Inflammatory macrophage treated with lipopolysaccharide for 4 hours (primary cell): Measurements from ENCODE around the gene CCDC177.

Experiments used
- DNase-seq: peaks from one replicate; pipeline ENCODE4 v3.0.0-alpha.2; 2020

CCDC177 gene

DNA sequence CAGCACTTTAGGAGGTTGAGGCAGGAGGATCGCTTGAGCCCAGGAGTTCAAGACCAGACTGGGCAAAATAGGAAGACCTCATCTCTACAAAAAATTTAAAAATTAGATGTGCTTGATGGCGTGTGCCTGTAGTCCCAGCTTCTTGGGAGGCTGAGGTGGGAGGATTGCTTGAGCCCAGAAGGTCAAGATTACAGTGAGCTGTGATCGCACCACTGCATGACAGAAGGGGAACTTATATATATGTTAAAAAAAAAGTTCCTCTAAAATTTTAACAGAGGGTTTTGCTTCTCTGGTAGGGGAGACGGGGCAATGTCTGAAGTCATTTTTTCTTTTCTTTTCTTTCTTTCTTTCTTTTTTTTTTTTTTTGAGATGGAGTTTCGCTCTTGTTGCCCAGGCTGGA, 24.8 kb upstream of the CCDC177 start:
- peak; percentile 46 for DNase-seq

DNA sequence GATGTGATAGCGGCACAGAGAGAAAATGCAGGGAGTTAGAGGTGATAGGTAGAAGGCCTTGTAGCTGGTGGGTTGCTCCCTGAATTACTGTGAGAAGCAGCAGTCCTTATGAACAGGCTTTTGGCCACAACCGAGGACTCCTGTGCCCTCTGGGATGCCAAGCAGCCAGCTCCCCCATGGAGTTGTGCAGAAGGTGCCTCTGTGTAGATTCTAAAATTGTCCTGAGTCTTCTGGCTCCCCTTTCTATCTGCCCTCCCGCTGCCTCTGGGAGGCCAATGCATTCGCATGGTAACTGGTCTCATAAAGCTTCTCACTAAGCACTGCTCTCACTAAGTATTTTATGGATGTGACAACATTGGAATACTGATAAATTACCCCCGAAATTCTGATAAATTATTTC, 20.7 kb upstream of the CCDC177 start:
- no peak for DNase-seq

DNA sequence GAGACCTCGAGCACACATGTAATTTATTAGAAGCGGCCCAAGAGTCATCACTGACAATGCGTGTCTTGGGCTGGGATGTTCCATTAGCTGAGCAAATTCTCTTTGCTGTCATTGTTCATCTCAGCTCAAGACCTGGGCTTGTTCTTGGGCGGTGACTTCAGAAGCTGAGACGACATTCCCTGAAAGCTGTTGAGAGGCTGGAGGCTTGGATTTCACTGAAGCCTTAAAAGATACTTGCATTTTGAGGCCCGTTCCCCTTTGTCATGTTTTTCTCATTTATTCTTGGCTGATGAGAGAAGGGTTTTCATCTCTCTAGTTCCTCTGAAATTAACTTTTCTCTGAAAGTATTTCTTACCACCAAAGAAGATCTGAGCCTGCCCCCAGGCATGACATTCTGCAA, 20.2 kb upstream of the CCDC177 start:
- no peak for DNase-seq

DNA sequence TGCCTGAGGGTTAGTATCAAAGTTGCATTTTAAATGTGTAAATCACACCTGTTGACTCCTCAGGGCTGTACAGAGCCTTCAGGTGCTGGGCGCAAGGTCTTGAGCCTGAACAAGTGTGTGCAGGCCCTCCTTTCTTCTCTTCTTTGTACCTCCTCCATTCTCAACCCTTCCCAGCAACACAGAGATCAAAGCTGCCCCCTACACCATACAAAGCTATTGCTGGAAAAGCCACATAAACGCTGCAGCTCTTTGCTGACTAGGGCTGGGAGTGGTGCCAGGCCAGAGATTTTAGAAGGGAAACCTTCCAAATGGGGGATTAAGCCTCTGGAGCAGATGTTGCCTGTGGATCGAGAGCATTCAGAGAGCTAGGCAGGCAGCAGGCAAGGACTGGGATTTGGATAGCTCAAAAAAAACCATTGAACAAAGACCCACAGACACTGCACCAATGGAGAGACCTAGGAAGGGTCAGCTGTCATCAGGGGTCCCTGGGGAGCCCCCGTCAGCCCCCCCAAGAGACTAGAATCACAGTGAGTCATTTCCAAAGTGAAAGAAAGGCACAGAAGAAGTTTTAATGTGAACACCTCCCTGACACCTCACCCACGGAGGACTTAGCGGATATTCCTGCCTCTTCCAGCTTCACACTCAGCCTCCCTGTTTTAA, 18.5 kb upstream of the CCDC177 start:
- DNase-seq: no peak

DNA sequence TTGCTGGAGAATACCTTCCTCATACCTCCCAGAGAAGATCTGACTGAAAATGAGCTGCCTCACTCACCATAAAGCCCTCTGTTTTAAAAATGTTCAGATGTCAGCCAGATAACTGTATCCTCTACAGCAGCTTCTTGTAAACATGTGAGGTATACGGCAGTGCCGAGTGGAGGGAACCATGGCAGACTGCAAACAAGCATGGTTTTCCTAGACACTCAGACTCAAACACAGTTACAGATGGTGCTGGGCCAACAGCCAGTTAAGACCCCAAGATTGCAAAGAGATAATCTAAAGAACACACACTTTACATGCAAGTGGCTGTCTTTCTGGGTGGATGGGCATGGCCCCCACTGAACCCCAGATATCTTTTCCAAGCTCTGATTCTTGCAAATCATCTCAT, 16.6 kb upstream of the CCDC177 start:
- no peak for DNase-seq

DNA sequence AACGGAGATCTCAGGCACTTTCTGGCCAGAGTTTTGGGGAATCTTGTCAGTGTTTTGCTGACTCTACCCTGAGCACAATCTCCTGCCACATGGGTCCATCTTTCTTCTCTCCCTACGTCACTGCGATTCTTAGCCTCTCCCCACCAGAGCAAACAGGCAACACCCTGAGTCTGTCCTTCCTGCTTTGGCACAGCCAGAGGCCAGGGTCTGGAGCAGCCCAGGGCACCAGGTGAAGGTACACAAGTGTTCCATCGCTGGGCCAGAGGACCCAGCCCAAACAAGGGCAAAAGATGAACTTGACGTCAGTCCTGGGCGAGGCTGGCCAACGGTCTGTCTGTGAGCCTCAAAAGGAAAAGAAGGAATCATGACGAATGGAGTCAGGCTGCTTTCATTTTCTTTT, 12.7 kb upstream of the CCDC177 start:
- DNase-seq: no peak

DNA sequence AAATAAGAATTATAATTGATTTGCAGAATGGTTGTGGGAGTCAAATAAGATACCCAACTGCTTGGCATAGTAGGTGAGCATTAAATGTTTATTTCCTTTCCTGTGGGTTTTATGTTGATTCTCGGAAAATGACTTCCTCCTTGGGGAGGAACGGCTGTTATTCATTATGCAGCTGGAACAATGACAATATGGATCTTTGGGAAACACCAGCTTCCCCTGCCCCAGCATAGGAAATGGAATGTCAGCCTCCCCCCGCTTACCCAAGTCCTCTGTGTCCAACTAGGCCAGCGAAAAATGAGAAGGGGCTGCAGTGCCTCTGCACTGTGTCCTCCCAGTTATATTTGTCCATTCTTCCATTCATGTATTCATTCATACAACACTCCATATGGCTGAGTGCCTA, 11.7 kb upstream of the CCDC177 start:
- DNase-seq: no peak

DNA sequence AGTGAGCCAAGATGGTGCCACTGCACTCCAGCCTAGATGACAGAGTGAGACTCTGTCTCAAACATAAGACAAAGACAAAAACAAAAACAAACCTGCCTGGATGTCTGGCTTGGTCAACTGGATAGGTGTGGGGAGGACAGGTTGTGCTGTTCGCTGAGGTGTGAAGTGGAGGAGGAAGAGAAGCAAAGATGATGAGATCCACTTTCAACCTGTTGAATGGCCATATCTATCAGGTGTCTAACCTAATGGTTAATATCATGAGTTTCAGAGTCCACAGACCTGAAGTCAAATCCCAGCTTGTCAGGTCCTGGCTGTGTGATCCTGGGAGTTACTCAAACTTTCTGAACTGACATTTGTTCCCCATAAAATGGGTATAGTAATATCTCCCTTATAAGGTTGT, 9.7 kb upstream of the CCDC177 start:
- DNase-seq: no peak

DNA sequence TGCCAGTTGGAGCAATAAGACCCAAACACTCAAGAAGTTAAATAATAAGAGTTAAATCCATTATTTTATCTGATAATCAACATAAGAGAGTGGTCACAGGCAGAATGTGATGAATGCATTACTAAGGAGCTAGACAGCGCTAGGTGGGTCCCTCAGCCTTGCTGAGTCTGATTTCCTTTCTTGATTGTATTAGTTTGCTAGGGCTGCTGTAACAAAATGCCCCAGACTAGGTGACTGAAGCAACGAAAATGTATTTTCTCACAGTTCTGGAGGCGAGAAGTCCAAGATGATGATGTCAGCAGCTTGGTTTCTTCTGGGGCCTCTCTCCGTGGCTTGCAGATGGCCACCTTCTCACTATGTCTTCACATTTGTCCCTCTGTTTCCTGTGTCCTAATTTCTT, 8.2 kb upstream of the CCDC177 start:
- DNase-seq: no peak

DNA sequence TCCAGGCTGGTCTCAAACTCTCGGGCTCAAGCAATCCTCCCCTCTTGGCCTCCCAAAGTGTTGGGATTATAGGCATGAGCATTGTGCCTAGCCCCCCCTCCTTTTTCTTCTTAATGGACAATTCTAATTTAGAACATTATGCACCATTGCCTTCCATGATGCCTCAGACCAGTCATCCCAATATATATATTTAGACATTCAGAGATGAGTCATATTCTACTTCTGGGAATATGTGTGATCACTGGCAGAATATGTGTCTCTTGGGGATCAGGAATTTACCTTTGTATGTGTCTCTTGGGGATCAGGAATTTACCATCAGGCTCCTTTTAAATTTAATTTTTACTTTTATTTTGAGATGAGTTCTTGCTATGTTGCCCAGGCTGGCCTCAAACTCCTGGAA, 7.5 kb upstream of the CCDC177 start:
- no peak for DNase-seq

DNA sequence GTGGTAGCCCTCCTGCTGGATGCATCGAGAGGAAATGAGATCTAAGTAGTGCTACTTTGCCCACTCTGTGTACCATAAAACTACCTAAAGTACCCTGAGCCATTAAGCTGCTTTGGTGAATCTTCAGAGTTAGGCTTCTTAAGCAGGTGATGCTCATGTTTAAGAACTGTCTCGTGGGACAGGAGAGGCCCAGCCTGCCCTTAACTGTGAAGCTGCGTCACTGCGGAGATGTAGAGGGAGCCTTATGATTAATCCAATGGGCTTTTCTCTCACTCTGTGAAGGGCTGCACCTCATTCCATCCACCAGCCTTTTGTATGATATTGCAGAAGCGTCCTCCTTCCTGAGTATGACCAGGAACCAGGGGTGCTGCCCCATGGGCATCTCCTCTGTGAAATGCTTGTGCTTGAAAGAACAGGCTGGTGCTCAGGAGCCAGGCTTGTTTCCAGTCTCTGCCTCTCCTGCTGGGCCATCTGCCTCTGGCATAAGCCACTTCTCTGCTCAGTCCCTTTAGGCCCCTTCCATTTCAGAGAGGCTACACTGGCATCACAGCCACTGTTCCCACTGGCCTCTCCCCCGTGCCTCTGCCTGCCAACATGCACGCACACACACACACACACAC, 6.8 kb upstream of the CCDC177 start:
- DNase-seq: no peak

DNA sequence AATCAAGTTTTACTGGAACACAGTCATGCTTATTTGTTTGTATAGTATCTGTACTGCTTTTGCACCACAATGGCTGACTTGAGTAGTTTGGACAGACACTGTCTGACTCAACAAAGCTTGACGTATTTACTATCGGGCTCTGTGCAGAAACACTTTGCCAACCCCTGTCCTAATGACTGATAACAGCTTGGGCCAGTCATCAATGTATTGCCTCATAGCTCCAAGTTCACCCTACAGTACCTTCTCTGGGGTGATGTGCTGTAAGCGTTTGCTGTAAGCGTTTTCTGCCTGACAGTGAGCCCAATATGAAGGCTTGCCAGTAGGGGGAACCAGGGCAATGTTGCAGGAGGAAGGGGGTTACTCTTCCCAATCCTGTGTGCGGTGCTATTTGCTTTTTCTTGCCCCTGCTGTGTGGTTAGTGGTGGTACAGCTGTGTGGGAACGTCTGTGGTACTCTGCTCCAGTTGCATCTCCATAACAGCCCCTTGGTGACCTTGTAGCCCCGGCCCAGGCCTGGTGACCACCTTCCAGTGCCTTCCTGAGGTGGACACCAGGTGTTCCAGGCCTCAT, 5.4 kb upstream of the CCDC177 start:
- DNase-seq: peak; percentile 51

DNA sequence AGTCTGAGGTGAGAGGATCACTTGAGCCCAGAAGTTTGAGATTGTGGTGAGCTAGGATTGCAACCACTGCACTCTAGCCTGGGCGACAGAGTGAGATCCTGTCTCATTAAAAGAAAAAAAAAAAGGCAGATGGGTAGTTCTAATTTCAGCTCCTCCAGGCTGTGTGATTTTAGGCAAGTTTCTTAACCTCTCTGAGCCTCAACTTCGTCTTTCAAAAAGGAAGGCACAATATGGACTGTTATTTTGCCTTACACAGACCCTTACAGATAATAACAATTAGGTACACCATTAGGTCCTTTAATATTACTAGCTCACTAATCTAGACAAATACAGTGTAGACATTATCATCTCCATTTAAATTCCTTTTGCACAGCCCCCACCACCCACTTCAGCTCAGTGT, 4.8 kb upstream of the CCDC177 start:
- no peak for DNase-seq

DNA sequence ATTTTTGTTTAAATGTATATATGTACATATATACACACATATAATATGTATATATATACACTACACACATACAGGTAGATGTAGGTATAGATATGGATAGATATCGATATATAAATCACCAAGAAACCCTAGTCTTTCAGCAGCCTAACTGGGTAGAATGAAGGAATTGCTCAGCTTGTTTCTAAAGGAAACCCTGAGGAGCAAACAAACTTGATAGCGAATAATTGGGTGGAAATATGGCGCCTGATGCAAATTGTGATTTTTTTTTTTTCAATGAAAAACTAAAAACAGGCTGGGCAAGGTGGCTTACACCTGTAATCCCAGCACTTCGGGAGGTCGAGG, 254 bp upstream of the CCDC177 start:
- DNase-seq: no peak

DNA sequence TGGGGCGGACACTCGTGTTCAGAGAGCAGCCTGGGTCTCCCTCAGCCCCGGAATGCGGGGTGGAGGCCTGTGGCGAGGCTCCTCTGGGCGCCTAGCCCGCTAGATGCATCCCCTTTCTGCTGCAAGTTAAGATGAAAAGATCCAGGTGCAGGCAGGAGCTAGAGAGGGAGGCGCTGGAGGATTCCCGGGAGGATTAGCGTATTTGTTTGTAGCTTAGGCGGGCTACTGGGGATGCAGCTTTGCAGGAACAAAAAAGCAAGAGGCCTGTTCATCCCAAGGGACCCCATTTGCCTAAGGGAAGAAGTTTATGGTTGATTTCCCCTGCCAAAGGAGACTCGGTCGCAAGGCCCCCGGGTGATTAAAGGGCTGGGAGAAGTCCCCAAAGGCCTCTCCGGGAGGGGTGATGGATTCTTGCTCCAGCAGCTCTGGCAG, 824 bp downstream of the CCDC177 start:
- DNase-seq: no peak

DNA sequence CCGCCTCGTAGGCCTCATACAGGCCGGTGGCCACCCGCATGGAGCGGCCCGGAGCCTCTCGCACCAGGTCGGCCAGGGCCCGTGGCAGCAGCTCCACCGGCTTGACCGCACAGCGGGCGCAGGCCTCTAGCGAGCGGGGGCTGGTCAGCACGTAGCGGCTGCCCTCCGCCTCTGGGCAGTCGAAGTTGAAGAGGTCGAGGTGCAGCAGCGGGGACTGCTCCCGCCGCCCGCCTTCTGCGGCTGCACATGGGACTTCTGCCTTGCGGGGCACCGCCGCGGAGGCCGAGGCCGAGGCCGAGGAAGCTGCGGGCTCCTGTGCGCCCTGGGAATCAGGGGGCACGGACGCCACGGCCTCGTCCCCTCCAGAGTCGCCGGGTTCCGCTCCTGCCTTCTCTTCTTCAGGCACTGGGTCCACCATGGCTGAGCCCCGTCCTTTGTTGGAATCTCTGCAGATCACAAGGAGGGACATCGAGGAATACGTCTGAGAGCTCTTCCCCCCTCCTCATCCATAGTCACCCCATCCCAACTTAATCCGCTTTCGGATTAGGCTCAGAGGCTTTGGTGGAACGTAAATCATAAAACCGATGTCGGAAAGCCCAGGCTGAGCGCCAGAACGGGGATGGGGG, 1.4 kb downstream of the CCDC177 start:
- no peak for DNase-seq

DNA sequence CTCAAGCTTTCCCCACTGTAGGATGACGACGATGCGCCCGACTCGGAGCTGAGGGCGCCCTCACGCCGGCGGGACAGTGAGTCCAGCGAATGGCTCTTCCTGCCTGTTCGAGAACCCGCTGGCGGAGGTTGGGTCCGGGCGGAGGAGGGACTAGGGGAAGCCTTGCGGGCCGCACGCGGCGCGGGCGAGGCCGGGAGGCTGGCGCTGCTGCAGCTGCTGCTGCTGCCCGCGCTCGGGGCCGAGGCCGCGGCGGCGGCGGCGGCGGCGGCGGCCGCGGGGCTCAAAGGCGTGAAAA, 1.9 kb downstream of the CCDC177 start:
- no peak for DNase-seq

DNA sequence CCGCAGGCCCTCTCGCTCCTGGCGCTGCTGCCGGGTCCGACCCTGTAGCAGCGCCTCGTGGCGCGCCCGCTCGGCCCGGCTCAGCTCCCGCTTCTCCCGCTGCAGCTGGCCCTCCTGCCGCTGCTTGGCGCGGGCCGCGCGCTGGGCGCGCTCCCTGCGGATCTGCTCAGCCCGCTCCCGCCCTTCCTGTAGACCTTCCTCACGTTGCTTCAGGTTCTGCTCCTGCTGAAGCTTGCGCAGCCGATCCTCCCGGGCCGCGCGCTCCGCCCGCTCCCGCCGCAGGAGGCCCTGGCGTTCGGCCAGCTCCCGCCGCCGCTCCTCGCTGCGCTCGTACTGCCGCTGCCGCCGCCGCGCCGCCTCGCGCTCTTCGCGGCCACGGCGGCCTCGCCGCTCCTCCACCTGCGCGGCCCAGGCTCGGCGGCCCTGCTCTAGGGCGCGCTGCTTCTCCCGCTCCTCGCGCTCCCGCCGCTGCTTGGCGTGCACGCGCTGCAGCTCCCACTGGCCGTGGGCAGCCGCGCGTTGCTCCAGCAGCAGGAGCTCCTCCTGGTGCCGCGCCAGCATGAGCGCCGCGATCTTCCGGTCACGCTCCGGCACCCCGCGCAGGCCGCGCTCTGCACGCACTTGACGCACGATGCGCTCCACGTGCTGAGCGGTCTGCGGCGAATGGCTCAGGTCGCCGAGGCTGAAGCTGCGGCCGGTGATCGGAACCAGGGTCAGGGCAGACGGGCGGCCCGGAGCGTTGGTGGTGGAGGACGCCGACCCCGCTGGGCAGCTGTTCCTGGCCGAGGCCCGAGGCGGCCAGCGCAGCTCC, 2.4 kb downstream of the CCDC177 start:
- no peak for DNase-seq

DNA sequence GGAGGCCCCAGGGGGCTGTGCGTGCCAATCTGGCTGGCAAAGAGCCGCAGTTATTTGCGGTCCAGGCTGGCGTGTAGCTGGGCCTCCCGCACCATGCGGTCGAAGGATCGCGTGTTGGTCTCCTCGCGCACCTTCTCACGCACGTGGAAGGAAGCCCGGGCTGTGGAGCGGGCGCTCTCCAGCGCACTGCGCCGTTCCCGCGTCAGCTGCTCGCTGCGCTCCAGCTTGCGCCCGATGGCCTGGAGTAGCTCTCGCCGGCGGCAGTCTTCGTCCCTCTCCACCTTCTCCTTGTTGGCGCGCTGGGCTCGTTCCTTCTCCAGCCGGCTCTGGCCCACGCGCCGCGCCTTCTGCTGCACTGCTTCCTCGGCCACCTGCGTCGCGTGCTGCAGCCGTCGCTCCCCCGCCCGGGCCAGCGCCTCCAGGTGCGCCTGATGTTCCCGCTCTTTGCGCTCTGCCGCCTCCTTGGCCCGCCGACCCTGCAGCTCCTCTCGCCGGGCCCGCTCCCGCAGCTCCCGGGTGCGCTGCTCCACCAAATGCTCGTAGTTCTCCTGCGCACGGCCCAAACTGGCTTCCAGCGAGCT, 3.1 kb downstream of the CCDC177 start:
- no peak for DNase-seq

DNA sequence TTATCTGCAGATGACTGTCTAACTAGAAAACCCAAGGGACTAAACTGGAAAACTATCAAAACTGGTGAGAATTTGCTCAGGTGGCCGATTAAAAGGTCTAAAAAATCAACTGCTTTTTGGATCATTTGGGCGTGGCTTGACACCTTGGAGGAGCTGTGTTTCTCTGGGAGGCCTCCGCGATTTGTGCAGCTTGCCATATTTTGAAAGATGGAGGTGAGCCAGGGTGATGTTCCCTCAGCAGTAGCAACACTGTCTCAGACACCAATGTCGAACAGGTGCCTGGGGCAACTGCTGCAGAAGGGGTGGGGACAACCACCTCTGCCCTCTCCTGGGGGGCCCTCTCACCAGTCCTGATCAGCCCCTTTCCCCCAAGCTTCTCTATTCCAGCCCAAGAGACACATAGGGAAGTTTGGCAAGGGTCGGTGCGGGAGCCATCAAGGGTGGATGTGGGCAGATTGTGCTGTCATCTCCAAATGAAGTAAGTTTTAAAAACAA, 3.8 kb downstream of the CCDC177 start:
- DNase-seq: no peak

DNA sequence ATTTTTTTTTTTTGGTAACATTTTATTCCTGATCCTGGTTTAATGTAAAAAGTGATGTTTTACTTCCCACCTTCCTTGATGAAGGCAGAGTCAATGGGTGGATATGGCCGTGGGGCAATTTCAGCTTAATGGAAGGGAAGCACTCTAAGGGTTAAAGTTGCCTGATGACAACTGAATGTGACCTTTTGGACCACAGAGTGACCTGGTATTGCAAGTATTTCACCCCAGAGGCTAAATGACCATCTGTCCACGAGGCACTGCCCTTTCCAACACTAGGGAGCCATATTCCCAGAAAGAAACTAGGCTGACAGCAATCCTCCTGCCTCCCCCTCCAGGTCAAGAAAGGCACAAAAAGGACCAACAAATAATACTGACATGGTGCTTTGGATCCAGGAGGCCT, 4.8 kb downstream of the CCDC177 start:
- DNase-seq: no peak

DNA sequence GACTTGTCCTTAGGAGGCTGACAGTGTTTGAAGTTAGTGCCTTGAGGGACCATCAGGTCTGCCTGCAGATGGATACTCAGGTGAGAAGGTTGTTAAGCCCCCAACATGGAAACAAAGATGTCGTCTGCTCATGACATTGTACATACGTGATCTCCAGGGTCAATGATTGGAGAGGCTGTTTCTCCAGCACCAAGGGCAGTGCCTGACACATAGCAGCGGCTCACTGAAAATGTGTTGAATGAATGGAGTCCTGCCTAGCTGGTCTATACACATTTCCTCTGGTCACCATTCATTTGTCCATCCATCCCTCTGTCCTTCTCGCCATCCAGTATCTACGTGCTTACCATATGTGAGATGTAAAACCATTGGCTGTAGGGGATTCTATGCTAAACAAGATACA, 7.1 kb downstream of the CCDC177 start:
- no peak for DNase-seq

DNA sequence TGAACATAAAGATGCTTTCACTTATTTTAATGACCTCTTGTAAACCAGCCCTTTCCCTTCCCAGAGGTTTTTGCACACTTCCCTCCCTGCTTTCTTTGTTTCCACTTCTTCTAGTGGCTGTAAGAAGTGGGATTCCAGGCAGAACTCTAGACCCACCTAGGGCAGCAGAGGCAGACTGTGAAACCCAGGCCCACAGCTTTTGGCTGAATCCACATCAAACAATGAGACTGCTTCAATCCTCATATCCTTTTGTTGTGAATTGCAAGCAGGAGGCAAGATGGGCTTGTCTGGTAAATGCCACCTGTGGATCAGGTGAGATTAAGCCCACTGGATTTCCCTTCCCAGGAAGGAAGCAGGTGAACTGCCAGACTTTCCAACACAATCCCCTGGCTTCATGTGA, 12.8 kb downstream of the CCDC177 start:
- no peak for DNase-seq
